Effector CD8-positive, alpha-beta T cell (primary cell): ENCODE data around the gene CD4.

ENCODE experiments used
- DNase-seq: peaks from one replicate; lab custom pipeline; 2025; lab: John Stamatoyannopoulos, UW

The CD4 gene

GRCh38 chr12:6765048-6765633, 24.2 kb upstream of the CD4 start:
- no peak for DNase-seq

GRCh38 chr12:6765634-6766581, 23.4 kb upstream of the CD4 start, which contains the start of gene PTMS:
TSS of gene PTMS (plus strand) at chr12:6766363. CDS start at chr12:6766706, 343 bp downstream.
- no peak for DNase-seq

GRCh38 chr12:6766651-6767349, 22.5 kb upstream of the CD4 start:
- peak; percentile 19 for DNase-seq

- DNase-seq = no peak
Measured at GRCh38 chr12:6767353-6768319, 21.7 kb upstream of the CD4 start.

GRCh38 chr12:6768437-6768914, 20.9 kb upstream of the CD4 start:
- no peak for DNase-seq

GRCh38 chr12:6768990-6769389, 20.3 kb upstream of the CD4 start:
- DNase-seq = no peak

- no peak for DNase-seq
Measured at GRCh38 chr12:6769666-6770065, 19.7 kb upstream of the CD4 start.

- DNase-seq = no peak
Measured at GRCh38 chr12:6770094-6770493, 19.2 kb upstream of the CD4 start.

- no peak for DNase-seq
Measured at GRCh38 chr12:6770600-6770999, 18.7 kb upstream of the CD4 start.

GRCh38 chr12:6771091-6771495, 18.2 kb upstream of the CD4 start:
- no peak for DNase-seq

GRCh38 chr12:6771509-6772330, 17.6 kb upstream of the CD4 start:
- DNase-seq = no peak

- DNase-seq = no peak
Measured at GRCh38 chr12:6772331-6772695, 17.0 kb upstream of the CD4 start, which contains the start of gene LAG3. TSS of gene LAG3 (plus strand) at chr12:6772520. CDS start at chr12:6772853, 333 bp downstream.

- DNase-seq = no peak
Measured at GRCh38 chr12:6772726-6773589, 16.4 kb upstream of the CD4 start.

- DNase-seq = no peak
Measured at GRCh38 chr12:6773590-6774351, 15.6 kb upstream of the CD4 start.

- no peak for DNase-seq
Measured at GRCh38 chr12:6774499-6775062, 14.7 kb upstream of the CD4 start.

- DNase-seq = no peak
Measured at GRCh38 chr12:6775185-6776174, 13.8 kb upstream of the CD4 start.

GRCh38 chr12:6777386-6777785, 11.9 kb upstream of the CD4 start:
- no peak for DNase-seq
